H9 (cell line): Measurements from ENCODE around the gene MYBBP1A. TPM values are rescaled to one million over a fixed set of nuclear protein-coding genes. Genes with fewer than 3 reads are reported as not detected.

ENCODE experiments used
- DNase-seq: peaks from one replicate; pipeline ENCODE4 v3.0.0-alpha.2; 2017
- H2AFZ ChIP-seq: one replicate; pipeline ENCODE4 v1.6.1; 2013; ENCODE audit warnings: mild to moderate bottlenecking, low read length, control low read depth, moderate library complexity
- H2AK5ac ChIP-seq: 2 replicates; pipeline ENCODE4 v1.6.1; 2013; ENCODE audit warnings: low read length, control low read depth, mixed read lengths; ENCODE audit not compliant: insufficient read length
- H2BK120ac ChIP-seq: one replicate; pipeline ENCODE4 v1.6.1; 2013; ENCODE audit warnings: low read depth, mild to moderate bottlenecking, low read length, control low read depth, inconsistent platforms; ENCODE audit not compliant: poor library complexity, severe bottlenecking
- H2BK12ac ChIP-seq: 2 replicates; pipeline ENCODE4 v1.6.1; 2013; ENCODE audit warnings: low read length, control low read depth, mixed read lengths, low read depth; ENCODE audit not compliant: insufficient read length
- H2BK15ac ChIP-seq: 2 replicates; pipeline ENCODE4 v1.6.1; 2013; ENCODE audit warnings: low read depth, low read length, control low read depth
- H2BK20ac ChIP-seq: one replicate; pipeline ENCODE4 v1.6.1; 2013; ENCODE audit warnings: low read depth, mild to moderate bottlenecking, low read length, control low read depth, inconsistent platforms; ENCODE audit not compliant: poor library complexity, severe bottlenecking
- H2BK5ac ChIP-seq: 2 replicates; pipeline ENCODE4 v1.6.1; 2013; ENCODE audit warnings: low read length, control low read depth, mixed read lengths; ENCODE audit not compliant: insufficient read length
- H3K14ac ChIP-seq: 2 replicates; pipeline ENCODE4 v1.6.1; 2013; ENCODE audit warnings: low read length, control low read depth; ENCODE audit not compliant: insufficient read depth
- H3K18ac ChIP-seq: 2 replicates; pipeline ENCODE4 v1.6.1; 2013; ENCODE audit warnings: low read depth, mild to moderate bottlenecking, mixed read lengths, low read length, control low read depth; ENCODE audit not compliant: insufficient read length
- H3K23ac ChIP-seq: 2 replicates; pipeline ENCODE4 v1.6.1; 2013; ENCODE audit warnings: low read length, control low read depth, mixed read lengths, low read depth; ENCODE audit not compliant: insufficient read length
- H3K23me2 ChIP-seq: 2 replicates; pipeline ENCODE4 v1.6.1; 2013; ENCODE audit warnings: low read depth, mild to moderate bottlenecking, mixed read lengths, low read length, control low read depth; ENCODE audit not compliant: insufficient read length, poor library complexity, severe bottlenecking
- H3K27ac ChIP-seq: 2 replicates; pipeline ENCODE4 v1.5.1; 2013; ENCODE audit warnings: low read length, control low read depth, mixed read lengths, low read depth; ENCODE audit not compliant: insufficient read length
- H3K27me3 ChIP-seq: 2 replicates; pipeline ENCODE4 v1.6.1; 2013; ENCODE audit warnings: low read length, control low read depth, inconsistent platforms; ENCODE audit not compliant: insufficient read depth
- H3K4ac ChIP-seq: 2 replicates; pipeline ENCODE4 v1.6.1; 2013; ENCODE audit warnings: low read depth, mild to moderate bottlenecking, control low read depth, inconsistent platforms, low read length, moderate library complexity
- H3K4me1 ChIP-seq: 2 replicates; pipeline ENCODE4 v1.6.1; 2013; ENCODE audit warnings: low read length, control low read depth, inconsistent platforms; ENCODE audit not compliant: insufficient read depth
- H3K4me2 ChIP-seq: 2 replicates; pipeline ENCODE4 v1.6.1; 2013; ENCODE audit warnings: low read length, control low read depth, mixed read lengths; ENCODE audit not compliant: insufficient read length, insufficient read depth
- H3K56ac ChIP-seq: 2 replicates; pipeline ENCODE4 v1.6.1; 2013; ENCODE audit warnings: low read depth, mild to moderate bottlenecking, mixed read lengths, low read length, control low read depth; ENCODE audit not compliant: insufficient read length
- H3K79me1 ChIP-seq: 2 replicates; pipeline ENCODE4 v1.6.1; 2013; ENCODE audit warnings: low read depth, mild to moderate bottlenecking, moderate library complexity, low read length, control low read depth, inconsistent platforms; ENCODE audit not compliant: insufficient read depth, poor library complexity, severe bottlenecking
- H3K79me2 ChIP-seq: 2 replicates; pipeline ENCODE4 v1.6.1; 2013; ENCODE audit warnings: low read length, control low read depth, inconsistent platforms; ENCODE audit not compliant: insufficient read depth
- H3K9ac ChIP-seq: 2 replicates; pipeline ENCODE4 v1.6.1; 2013; ENCODE audit warnings: low read length, control low read depth, mixed read lengths; ENCODE audit not compliant: insufficient read length; ENCODE audit errors: extremely low read depth
- H3K9me3 ChIP-seq: one replicate; pipeline ENCODE4 v1.6.1; 2013; ENCODE audit warnings: low read depth, low read length, inconsistent platforms; ENCODE audit not compliant: control insufficient read depth
- H3T11ph ChIP-seq: one replicate; pipeline ENCODE4 v1.6.1; 2013; ENCODE audit warnings: mild to moderate bottlenecking, low read length, control low read depth, inconsistent platforms
- H4K20me1 ChIP-seq: one replicate; pipeline ENCODE4 v1.6.1; 2013; ENCODE audit not compliant: control insufficient read depth, insufficient read length, insufficient read depth
- H4K5ac ChIP-seq: 2 replicates; pipeline ENCODE4 v1.6.1; 2013; ENCODE audit warnings: low read depth, mild to moderate bottlenecking, mixed read lengths, low read length, control low read depth; ENCODE audit not compliant: insufficient read length
- H4K8ac ChIP-seq: replicated peaks from 2 replicates; pipeline ENCODE4 v1.6.1; 2013; ENCODE audit warnings: low read length, control low read depth, mixed read lengths, low read depth; ENCODE audit not compliant: insufficient read length
- H4K91ac ChIP-seq: 2 replicates; pipeline ENCODE4 v1.6.1; 2013; ENCODE audit warnings: low read depth, mild to moderate bottlenecking, moderate library complexity, mixed read lengths, low read length, control low read depth; ENCODE audit not compliant: insufficient read length
- H3K27ac Mint-ChIP-seq, 3 experiments: 2 replicates in 2 of 3; 3 replicates in 1 of 3; pipeline ENCODE4 v1.8.0; 2020 to 2021; ENCODE audit warnings: mixed read lengths in 3 of 3, mild to moderate bottlenecking in 1 of 3, moderate library complexity in 1 of 3
- H3K27me3 Mint-ChIP-seq: 2 replicates; pipeline ENCODE4 v1.8.0; 2021; ENCODE audit warnings: low read depth, mild to moderate bottlenecking, moderate library complexity, mixed read lengths
- H3K36me3 Mint-ChIP-seq, 3 experiments: 2 replicates in 2 of 3; 3 replicates in 1 of 3; pipeline ENCODE4 v1.8.0; 2020 to 2021; ENCODE audit warnings: low read depth in 3 of 3, mixed read lengths in 3 of 3; ENCODE audit not compliant: insufficient read depth in 1 of 3
- H3K4me1 Mint-ChIP-seq, 2 experiments: 2 replicates each; pipeline ENCODE4 v1.8.0; 2020; ENCODE audit warnings: mixed read lengths in 2 of 2
- H3K4me3 Mint-ChIP-seq, 2 experiments: 2 replicates in 1 of 2; 3 replicates in 1 of 2; pipeline ENCODE4 v1.8.0; 2020 to 2021; ENCODE audit warnings: mild to moderate bottlenecking in 2 of 2, mixed read lengths in 2 of 2, moderate library complexity in 1 of 2
- H3K9me3 Mint-ChIP-seq, 2 experiments: 2 replicates in 1 of 2; 3 replicates in 1 of 2; pipeline ENCODE4 v1.8.0; 2020; ENCODE audit warnings: mild to moderate bottlenecking in 2 of 2, mixed read lengths in 2 of 2, moderate library complexity in 1 of 2
- CTCF ChIP-seq: fragments of 200-600 bp; sonication (generic); conservative IDR thresholded peaks from 3 replicates; pipeline ENCODE4 v1.8.0; 2021; ENCODE audit warnings: antibody characterized with exemption, mild to moderate bottlenecking
- WGBS: extraction: QIAGEN DNeasy Blood & Tissue Kit; methylation state at CpG from one replicate; pipeline ENCODE4 v1.1.7; 2013; ENCODE audit warnings: missing lambda C conversion rate, low lambda C conversion rate, mixed read lengths; ENCODE audit not compliant: insufficient read length; ENCODE audit errors: extremely low coverage; 5-methylcytosine and 5-hydroxymethylcytosine counted together
- total RNA-seq: library from RNA; stranded (reverse); gene quantifications from 2 replicates; pipeline ENCODE4 v1.2.1, GENCODE V29; 2021

The MYBBP1A gene
- total RNA-seq, 1 experiment from 2014 or later = 181 TPM

- H3K9me3 ChIP-seq = no peaks in the 10 kb centered on the region
- no peak overlapping the region for H4K8ac ChIP-seq
- H2BK15ac ChIP-seq = no peak overlapping the region
- H2BK20ac ChIP-seq = no peak overlapping the region
- Mint-ChIP-seq H3K4me1 (peaks cover 19 to 20% of the 10 kb centered on the region in 2 experiments), H3K36me3 (peaks cover 7 to 42% (median 17%) of the 10 kb centered on the region in 3 experiments; a peak in 6 of 7 replicates), H3K27me3 (peaks cover 39% of the 10 kb centered on the region), H3K27ac (no peak overlapping the region; a peak in 1 of 7 replicates), H3K4me3 (peak overlapping the region; percentile 10 to 59; a peak in 2 of 5 replicates), H3K9me3 (no peaks in the 10 kb centered on the region)
- H3T11ph ChIP-seq = no peak overlapping the region
- no peak overlapping the region for H3K14ac ChIP-seq
- no peak overlapping the region for H3K56ac ChIP-seq
- H2BK12ac ChIP-seq = no peak overlapping the region
- no peaks in the 10 kb centered on the region for H3K23me2 ChIP-seq
- H2BK5ac ChIP-seq = no peak overlapping the region
- H3K23ac ChIP-seq = no peak overlapping the region
- no peak overlapping the region for H2BK120ac ChIP-seq
- H4K5ac ChIP-seq = no peak overlapping the region
- H3K18ac ChIP-seq = no peak overlapping the region
- no CpG with 5 or more reads among the region's 19 CpGs for WGBS
- DNase-seq = peak; percentile 72
- no peaks in the 10 kb centered on the region for H3K79me2 ChIP-seq
- TF ChIP-seq CTCF = no peak
- peaks cover 3% of the 10 kb centered on the region; the same call in 1 of the 2 replicates for H3K27me3 ChIP-seq
- no peak overlapping the region for H3K27ac ChIP-seq
- H4K20me1 ChIP-seq = peaks cover 5% of the 10 kb centered on the region
- no peaks in the 10 kb centered on the region; the same call in 1 of the 2 replicates for H3K4me1 ChIP-seq
- no peak overlapping the region for H2AFZ ChIP-seq
- H4K91ac ChIP-seq = no peak overlapping the region
- H2AK5ac ChIP-seq = no peak overlapping the region
- peak overlapping the region; percentile 42 for H3K4me2 ChIP-seq
- H3K79me1 ChIP-seq = no peaks in the 10 kb centered on the region
- H3K9ac ChIP-seq = no peak overlapping the region
- no peak overlapping the region for H3K4ac ChIP-seq
Measured at GRCh38 chr17:4536259-4536741, 18.9 kb downstream of the MYBBP1A start.
